ENCODE measurements around the gene SIAE.

The SIAE gene

GRCh38 chr11:124663861-124664260 is 9.7 kb downstream of the SIAE start:
- no peak for DNase-seq (ENCODE audit: low read depth)

- no peak for DNase-seq (ENCODE audit: low read depth)
Measured at GRCh38 chr11:124662106-124662505, 11.4 kb downstream of the SIAE start.

- no peak for DNase-seq (ENCODE audit: low read depth)
Measured at GRCh38 chr11:124661553-124661952, 12.0 kb downstream of the SIAE start.

GRCh38 chr11:124658986-124659385 is 14.6 kb downstream of the SIAE start:
- DNase-seq (ENCODE audit: low read depth), result no peak

DNA sequence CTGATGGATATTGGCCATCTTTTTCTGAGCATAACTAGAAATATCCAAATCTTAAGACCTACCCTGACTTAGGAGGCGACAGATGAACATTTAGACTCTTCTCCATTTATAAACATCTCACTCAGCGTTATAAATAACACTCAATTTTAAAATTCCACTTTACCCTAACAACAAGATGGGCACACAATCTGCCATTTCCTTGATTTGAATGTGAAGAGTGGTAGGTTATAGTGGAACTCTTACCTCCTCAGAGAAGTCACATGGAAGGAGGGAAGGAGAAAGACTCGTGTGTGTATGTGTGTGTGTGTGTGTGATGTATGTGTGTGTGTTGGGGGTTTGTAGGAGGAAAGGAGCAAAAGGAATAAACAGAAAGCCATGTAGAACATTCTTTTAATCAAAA is 15.0 kb downstream of the SIAE start:
- no peak for DNase-seq (ENCODE audit: low read depth)

- no peak for DNase-seq (ENCODE audit: low read depth)
Measured at GRCh38 chr11:124657904-124658303, 15.6 kb downstream of the SIAE start.

DNA sequence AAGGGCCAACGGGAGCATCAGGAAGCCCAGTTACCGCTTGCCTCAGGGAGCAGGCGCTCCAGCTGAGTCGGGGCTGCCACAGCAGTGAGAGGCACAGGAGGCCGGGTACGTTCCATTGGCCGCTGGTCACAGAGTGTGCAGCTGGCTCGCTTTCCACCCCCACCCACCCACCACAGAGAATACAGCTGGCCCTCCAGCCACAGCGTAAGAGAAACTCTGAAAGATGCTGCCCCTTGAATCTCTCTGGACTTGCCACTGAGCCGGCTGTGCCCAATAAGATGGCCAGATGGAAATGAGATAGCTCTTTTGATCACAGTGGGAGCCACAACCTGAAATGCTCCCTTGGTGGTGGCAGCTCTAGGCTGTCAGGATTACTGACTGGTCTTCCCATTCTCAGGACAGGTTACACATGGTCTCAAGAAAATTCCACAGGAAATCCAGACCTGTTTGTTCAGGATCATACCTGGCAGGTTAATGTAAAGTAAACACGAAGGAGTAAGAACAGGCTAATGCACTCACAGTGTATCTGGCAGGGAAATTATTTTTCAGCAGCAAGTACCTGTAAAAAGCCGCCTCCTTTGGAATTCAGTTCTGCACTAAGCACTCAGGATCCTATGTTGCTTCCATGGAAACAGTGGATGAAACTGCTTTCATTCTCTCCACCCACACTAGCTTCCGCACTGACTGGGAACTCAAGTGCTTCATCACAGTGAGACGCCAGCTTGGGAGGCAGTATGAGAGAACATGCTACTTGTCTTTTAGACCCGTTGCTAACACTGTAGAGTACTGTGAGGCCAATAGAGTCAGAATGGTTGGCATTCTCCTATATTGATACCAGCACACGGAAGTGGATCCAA is 16.5 kb downstream of the SIAE start:
- no peak for DNase-seq (ENCODE audit: low read depth)

DNA sequence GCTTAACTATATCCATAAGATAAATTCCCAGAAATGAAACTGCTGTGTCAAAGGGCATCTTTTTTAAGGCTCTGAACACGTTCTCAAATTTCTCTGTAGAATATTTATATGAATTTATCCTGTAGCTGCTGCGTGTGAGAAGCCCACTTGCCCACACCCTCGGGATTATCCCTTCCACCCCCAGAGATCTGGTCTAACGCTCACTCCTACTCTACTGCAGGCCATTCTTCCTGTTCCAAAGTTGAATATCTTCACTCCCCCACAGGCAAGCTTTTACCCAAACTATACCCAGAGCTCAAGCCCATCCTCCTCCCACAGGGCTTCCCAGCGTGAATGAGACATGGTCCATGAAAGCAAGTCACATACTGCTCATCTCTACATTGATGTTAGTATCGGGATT is 24.9 kb downstream of the SIAE start:
- no peak for DNase-seq (ENCODE audit: low read depth)

DNA sequence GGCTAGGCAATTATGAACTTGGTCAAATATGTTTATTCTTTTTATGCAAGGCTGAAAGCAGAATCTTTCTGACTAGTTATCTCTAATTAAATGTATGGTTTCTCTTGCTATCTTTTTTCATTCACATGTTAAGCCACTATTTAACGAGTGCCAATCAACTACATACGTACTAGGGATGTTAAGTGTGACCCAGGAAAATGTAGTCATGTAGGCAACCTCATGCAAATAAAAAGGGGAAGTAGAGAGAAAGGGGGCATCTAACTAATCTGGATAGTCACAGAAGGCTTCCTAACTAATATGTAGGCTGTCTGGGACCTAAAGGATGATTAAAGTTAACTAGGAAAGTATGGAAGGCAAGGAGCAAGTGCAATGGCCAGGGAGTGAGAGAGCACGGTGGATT is 27.4 kb downstream of the SIAE start:
- DNase-seq (ENCODE audit: low read depth), result no peak

GRCh38 chr11:124644426-124645280 is 28.9 kb downstream of the SIAE start:
- no peak for DNase-seq (ENCODE audit: low read depth)

GRCh38 chr11:124643605-124644425 is 29.7 kb downstream of the SIAE start:
- DNase-seq (ENCODE audit: low read depth), result peak; percentile 78

DNA sequence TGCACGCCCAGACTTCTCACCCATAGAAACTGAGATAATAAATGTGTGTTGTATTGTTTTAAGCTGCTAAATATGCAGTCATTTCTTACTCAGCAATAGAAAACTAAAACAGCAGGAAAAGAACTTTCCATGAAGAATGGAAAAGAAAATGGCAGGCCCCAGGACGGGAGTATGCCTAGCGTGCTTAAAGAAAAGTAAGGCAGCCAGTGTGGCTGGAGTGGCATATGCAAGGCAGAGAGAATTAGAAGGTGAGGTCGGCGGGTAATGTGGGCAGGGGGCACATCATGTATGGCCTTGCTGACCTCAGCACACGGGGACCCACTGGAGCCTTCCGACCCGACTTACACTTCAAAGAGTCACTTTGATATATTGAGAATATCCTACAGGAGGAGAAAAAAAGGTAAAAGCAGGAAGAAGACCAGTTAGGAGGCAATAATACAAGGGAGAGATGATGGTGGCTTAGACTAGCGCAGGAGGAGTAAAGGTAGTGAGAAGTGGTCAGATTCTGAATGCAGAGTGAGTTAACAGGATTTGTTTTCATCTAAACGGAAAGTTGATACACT is 30.4 kb downstream of the SIAE start:
- no peak for DNase-seq (ENCODE audit: low read depth)

- DNase-seq (ENCODE audit: low read depth), result no peak
Measured at GRCh38 chr11:124642628-124643027, 30.9 kb downstream of the SIAE start.

- no peak for DNase-seq (ENCODE audit: low read depth)
Measured at GRCh38 chr11:124640666-124641065, 32.9 kb downstream of the SIAE start.

DNA sequence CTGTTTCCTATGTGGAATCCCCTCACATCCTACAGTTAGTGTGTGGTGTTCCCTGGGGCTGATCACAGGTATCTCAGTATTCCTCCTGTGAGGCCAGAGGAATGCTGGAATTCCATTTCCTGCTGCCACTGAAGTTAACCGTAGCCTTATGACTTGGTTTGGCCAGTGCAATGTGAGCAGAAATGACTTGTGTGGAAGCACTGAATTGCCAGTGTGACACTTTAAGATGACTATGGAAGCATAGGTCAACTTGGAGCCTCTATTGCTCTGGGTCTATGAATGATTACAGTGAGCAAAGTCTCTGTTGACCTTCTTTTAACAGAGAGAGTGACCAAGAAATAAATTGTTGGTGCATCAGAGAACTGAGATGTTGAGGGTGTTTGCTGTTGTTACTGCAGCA is 34.4 kb downstream of the SIAE start:
- DNase-seq (ENCODE audit: low read depth), result no peak

DNA sequence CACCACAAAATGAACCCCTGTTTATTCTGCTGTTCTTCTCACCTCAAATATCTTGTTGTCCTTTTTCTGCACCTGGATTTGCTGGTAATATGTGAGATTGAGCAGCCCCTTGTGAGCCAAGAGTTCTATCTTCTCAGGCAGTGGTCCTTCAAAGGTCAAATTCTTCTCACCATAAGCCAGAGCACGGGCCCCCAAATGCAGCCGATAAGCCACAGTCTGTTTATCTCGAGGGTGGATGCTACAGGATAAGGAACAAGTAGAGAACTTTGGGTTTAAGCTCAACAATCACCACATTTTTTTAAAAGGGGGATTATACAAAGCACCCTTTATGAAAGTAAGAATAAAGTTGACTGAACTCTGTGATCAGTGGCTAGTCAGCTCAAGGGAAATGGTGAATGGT is 35.0 kb downstream of the SIAE start:
- DNase-seq (ENCODE audit: low read depth), result no peak

DNA sequence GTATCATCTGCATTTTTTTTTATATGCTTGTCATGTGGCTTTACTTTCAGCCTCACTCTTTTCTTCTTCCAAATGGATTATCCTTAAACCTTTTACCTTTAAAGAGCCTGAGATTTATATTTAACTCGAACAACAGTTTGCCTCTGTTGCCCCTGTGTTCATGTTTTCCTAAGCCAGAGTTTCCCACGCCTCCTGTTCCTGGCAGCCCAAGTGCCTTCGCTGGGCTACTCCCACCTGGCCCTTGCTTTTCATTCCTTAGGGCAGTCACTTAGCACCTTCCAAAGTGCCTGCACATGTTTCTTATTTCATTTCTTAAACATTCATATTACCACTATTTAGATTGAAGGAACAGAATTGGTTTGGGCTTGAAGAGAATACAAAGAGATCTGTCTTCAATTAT is 37.6 kb downstream of the SIAE start:
- no peak for DNase-seq (ENCODE audit: low read depth)

DNA sequence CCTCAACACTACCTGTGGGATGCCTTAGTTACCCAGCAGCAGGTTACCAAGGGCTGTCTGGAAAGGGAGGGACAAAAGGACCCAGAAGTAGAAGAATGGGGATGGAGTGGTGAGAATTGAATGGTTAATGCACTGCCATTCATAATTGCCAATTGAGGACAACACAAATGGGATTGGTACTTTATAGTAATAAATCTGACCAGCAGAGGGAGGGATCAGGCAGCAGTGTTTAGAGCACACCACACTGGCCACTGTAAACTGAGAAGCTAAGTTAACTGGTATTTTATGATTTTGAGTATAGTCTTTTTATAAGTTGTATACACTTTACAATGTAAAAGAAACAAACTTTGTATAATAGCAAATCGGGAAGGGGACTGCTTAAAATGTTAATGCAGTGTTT is 40.2 kb downstream of the SIAE start:
- DNase-seq (ENCODE audit: low read depth), result no peak

- DNase-seq (ENCODE audit: low read depth), result no peak
Measured at GRCh38 chr11:124629961-124630360, 43.6 kb downstream of the SIAE start.

DNA sequence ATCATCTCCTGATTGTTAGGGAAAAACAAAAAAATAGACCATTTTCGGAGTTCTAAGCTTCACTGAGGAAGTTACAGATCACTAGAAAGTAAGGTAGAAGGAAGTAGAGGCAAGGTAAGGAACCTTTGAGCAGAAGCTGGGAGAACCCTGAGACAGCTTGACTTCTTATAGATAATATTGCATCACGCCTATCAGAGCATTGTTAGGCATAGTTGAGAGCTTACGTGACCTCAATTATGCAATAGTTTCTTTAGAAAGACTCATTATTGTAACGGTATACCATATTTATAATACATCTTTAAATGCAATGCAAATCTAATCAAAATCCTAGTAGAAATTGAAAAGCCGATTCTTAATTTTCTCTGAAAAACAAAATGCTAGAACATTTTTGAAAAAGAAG is 46.0 kb downstream of the SIAE start:
- no peak for DNase-seq (ENCODE audit: low read depth)

- no peak for DNase-seq (ENCODE audit: low read depth)
Measured at GRCh38 chr11:124625504-124626168, 47.9 kb downstream of the SIAE start.

All from CMK (cell line).